Caco-2 (cell line): ENCODE data around the gene EFTUD2. TPM values are rescaled to one million over a fixed set of nuclear protein-coding genes. Genes with fewer than 3 reads are reported as not detected.

Experiments
- BruUV-seq: library from RNA; stranded (reverse); fragments of 400-500 nt; replicated peaks from 2 replicates; lab custom pipeline; 2021; lab: Mats Ljungman, UMichigan
- CTCF ChIA-PET: fragments of 300-600 bp; sonication (Branson Sonifier 250); formaldehyde crosslinking; loops from one replicate; lab custom pipeline; 2022; ENCODE audit warnings: antibody characterized with exemption; lab: Charles Lee
- POLR2A ChIA-PET: fragments of 300-600 bp; sonication (Branson Sonifier 250); formaldehyde crosslinking; loops from one replicate; lab custom pipeline; 2022; ENCODE audit warnings: antibody characterized with exemption; lab: Charles Lee
- DNase-seq, 2 experiments: peaks; one replicate each; pipeline versions ENCODE4 v3.0.0 to v3.0.0-alpha.2; 2020 to 2022
- H3K27me3 ChIP-seq: replicated peaks from 2 replicates; pipeline ENCODE4 v1.6.0; 2011; ENCODE audit warnings: low read length; ENCODE audit not compliant: control insufficient read depth, insufficient read depth
- H3K36me3 ChIP-seq: 2 replicates; pipeline ENCODE4 v1.5.1; 2011; ENCODE audit warnings: low read length; ENCODE audit not compliant: control insufficient read depth, insufficient read depth
- H3K4me1 ChIP-seq: fragments of 250-450 bp; sonication (Bioruptor Pico); 2 replicates; pipeline ENCODE4 v1.5.1; 2020; ENCODE audit warnings: mild to moderate bottlenecking
- H3K4me3 ChIP-seq: 2 replicates; pipeline ENCODE4 v1.5.1; 2011; ENCODE audit warnings: low read depth, mild to moderate bottlenecking, control low read depth, low read length
- H3K9me3 ChIP-seq: fragments of 250-450 bp; sonication (Bioruptor Pico); 2 replicates; pipeline ENCODE4 v1.5.1; 2020; ENCODE audit warnings: mild to moderate bottlenecking, moderate library complexity
- H3K27ac Mint-ChIP-seq: one replicate; pipeline ENCODE4 v1.8.0; 2022; ENCODE audit warnings: mixed read lengths; ENCODE audit not compliant: unreplicated experiment
- H3K27me3 Mint-ChIP-seq: one replicate; pipeline ENCODE4 v1.8.0; 2022; ENCODE audit warnings: mixed read lengths; ENCODE audit not compliant: insufficient read depth, unreplicated experiment
- H3K36me3 Mint-ChIP-seq: one replicate; pipeline ENCODE4 v1.8.0; 2022; ENCODE audit warnings: mild to moderate bottlenecking, mixed read lengths; ENCODE audit not compliant: insufficient read depth, unreplicated experiment
- H3K4me1 Mint-ChIP-seq: one replicate; pipeline ENCODE4 v1.8.0; 2022; ENCODE audit warnings: low read depth, mixed read lengths; ENCODE audit not compliant: unreplicated experiment
- H3K4me3 Mint-ChIP-seq: one replicate; pipeline ENCODE4 v1.8.0; 2022; ENCODE audit warnings: mild to moderate bottlenecking, moderate library complexity, mixed read lengths; ENCODE audit not compliant: unreplicated experiment
- H3K9me3 Mint-ChIP-seq: one replicate; pipeline ENCODE4 v1.8.0; 2022; ENCODE audit warnings: mixed read lengths; ENCODE audit not compliant: unreplicated experiment
- CTCF ChIP-seq, 2 experiments: fragments of 200-600 bp in 1 of 2; IDR thresholded peaks; 1 replicate in 1 of 2; 2 replicates in 1 of 2; pipeline versions ENCODE4 v1.5.1 to v1.8.0; 2011 to 2022; ENCODE audit warnings: antibody characterized with exemption in 1 of 2, control low read depth in 1 of 2, inconsistent platforms in 1 of 2, low read depth in 1 of 2, low read length in 1 of 2, mild to moderate bottlenecking in 1 of 2, moderate library complexity in 1 of 2; ENCODE audit not compliant: insufficient read depth in 1 of 2, severe bottlenecking in 1 of 2, unreplicated experiment in 1 of 2
- intact Hi-C: fragments of 100-400 bp; cut with micrococcal nuclease; formaldehyde crosslinking; loops from one replicate; pipeline ENCODE4 v1.10.0; 2022; ENCODE audit not compliant: unreplicated experiment
- total RNA-seq: library from RNA; stranded (reverse); gene quantifications from 2 replicates; pipeline ENCODE4 v1.2.3, GENCODE V29; 2022

EFTUD2 gene
- total RNA-seq, 1 experiment from 2014 or later, result 175 TPM

DNA sequence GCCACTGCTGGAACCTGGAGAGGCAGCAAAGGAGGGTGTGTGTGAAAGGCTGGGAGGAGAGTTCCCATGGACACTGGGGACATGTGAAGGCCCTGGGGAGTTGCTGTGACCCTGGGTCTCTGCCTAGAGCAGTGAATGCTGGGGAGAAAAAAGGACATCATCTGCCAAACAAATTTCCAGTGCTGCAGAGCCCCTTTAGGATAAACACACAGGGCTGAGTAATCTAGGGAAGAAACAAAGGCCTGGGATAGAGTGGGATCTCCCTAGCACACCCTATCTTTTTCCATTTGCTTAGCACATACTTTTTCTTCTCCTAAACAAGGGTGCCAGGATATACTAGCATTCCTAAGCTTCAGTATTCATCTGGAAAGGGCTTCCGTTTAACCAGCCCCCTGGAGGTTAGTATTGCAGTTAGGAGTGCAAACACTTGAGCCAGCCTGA lies 54.8 kb downstream of the EFTUD2 start:
- Histone ChIP-seq H3K36me3 (no peaks in the 10 kb centered on the region), H3K4me1 (no peaks in the 10 kb centered on the region), H3K27me3 (no peaks in the 10 kb centered on the region), H3K4me3 (no peak overlapping the region), H3K9me3 (no peaks in the 10 kb centered on the region)
- no TSS peak for BruUV-seq
- intact Hi-C loops, result no loop called here
- Mint-ChIP-seq H3K4me3 (no peak overlapping the region), H3K36me3 (peaks cover 12% of the 10 kb centered on the region), H3K27me3 (no peaks in the 10 kb centered on the region), H3K4me1 (no peaks in the 10 kb centered on the region), H3K9me3 (no peaks in the 10 kb centered on the region), H3K27ac (no peak overlapping the region)
- no peak for TF ChIP-seq CTCF (IDR thresholded peaks at IDR 0.05; ENCODE audit: insufficient read depth in 1 of 2, low read depth in 1 of 2, low read length in 1 of 2, severe bottlenecking in 1 of 2, unreplicated experiment in 1 of 2)
- POLR2A ChIA-PET, result no interaction called here
- CTCF ChIA-PET, result interaction anchor here (1.2 kb wide), 2 partner anchors 65 to 69 kb away, joined by 7 read pairs; no protein-coding TSS in a partner anchor
- DNase-seq, result no peak

- Histone ChIP-seq H3K9me3 (no peaks in the 10 kb centered on the region), H3K4me3 (no peak overlapping the region), H3K27me3 (no peaks in the 10 kb centered on the region), H3K4me1 (no peaks in the 10 kb centered on the region), H3K36me3 (no peaks in the 10 kb centered on the region)
- Mint-ChIP-seq H3K27ac (peak overlapping the region; percentile 42), H3K4me3 (no peak overlapping the region), H3K9me3 (no peaks in the 10 kb centered on the region), H3K36me3 (peaks cover 5% of the 10 kb centered on the region), H3K4me1 (no peaks in the 10 kb centered on the region), H3K27me3 (no peaks in the 10 kb centered on the region)
- BruUV-seq, result no TSS peak
- intact Hi-C loops, result no loop called here
- POLR2A ChIA-PET, result no interaction called here
- CTCF ChIA-PET, result no interaction called here
- no peak for TF ChIP-seq CTCF (IDR thresholded peaks at IDR 0.05; ENCODE audit: insufficient read depth in 1 of 2, low read depth in 1 of 2, low read length in 1 of 2, severe bottlenecking in 1 of 2, unreplicated experiment in 1 of 2)
- DNase-seq, result no peak
Measured at GRCh38 chr17:44842748-44843147, 56.5 kb downstream of the EFTUD2 start.

DNA sequence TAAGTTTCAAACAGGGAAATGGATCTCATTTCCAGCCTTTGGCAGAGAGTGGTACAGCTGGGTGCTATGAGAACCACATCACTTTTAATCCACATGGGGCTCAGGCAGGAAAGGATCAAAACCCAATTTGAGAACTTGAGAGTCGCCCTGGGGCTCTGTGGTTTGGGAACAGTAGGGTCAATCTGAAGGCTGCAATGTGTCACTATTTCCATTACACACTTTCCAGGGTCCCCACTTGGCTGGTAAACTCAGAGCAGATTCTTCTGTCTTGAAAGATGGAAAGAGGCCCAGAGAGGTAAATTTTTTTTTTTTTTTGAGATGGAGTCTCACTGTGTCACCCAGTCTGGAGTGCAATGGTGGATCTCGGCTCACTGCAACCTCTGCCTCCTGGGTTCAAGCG lies 58.3 kb downstream of the EFTUD2 start:
- H3K4me3 ChIP-seq, result no peak overlapping the region
- POLR2A ChIA-PET, result no interaction called here
- no peaks in the 10 kb centered on the region for H3K27me3 Mint-ChIP-seq
- CTCF ChIA-PET, result no interaction called here
- H3K36me3 ChIP-seq, result no peaks in the 10 kb centered on the region
- H3K9me3 ChIP-seq, result no peaks in the 10 kb centered on the region
- no peak for DNase-seq
- H3K36me3 Mint-ChIP-seq, result peaks cover 5% of the 10 kb centered on the region
- no peak for TF ChIP-seq CTCF (IDR thresholded peaks at IDR 0.05; ENCODE audit: insufficient read depth in 1 of 2, low read depth in 1 of 2, low read length in 1 of 2, severe bottlenecking in 1 of 2, unreplicated experiment in 1 of 2)
- no peaks in the 10 kb centered on the region for H3K27me3 ChIP-seq
- no peaks in the 10 kb centered on the region for H3K9me3 Mint-ChIP-seq
- no peak overlapping the region for H3K4me3 Mint-ChIP-seq
- no TSS peak for BruUV-seq
- no peaks in the 10 kb centered on the region for H3K4me1 Mint-ChIP-seq
- no peaks in the 10 kb centered on the region for H3K4me1 ChIP-seq
- no peak overlapping the region for H3K27ac Mint-ChIP-seq
- intact Hi-C loops, result no loop called here
